SU-DHL-6 (cell line): ENCODE data around the gene OPHN1.

Source experiments
- H2AFZ ChIP-seq: fragments of 200-600 bp; sonication (generic); 2 replicates; pipeline ENCODE4 v1.6.1; 2014; ENCODE audit warnings: low read depth, mild to moderate bottlenecking, moderate library complexity, mixed read lengths, antibody characterized with exemption, low read length; ENCODE audit not compliant: severe bottlenecking
- H3F3A ChIP-seq: fragments of 200-600 bp; shearing (Covaris generic); 2 replicates; pipeline ENCODE4 v1.6.0; 2016; ENCODE audit warnings: antibody characterized with exemption, mild to moderate bottlenecking; ENCODE audit not compliant: insufficient read depth
- H3K27ac ChIP-seq: fragments of 200-600 bp; sonication (generic); 2 replicates; pipeline ENCODE4 v1.5.1; 2016; ENCODE audit warnings: low read depth, mild to moderate bottlenecking, low read length, moderate library complexity, mixed read lengths
- H3K27me3 ChIP-seq: fragments of 200-600 bp; sonication (generic), shearing (Covaris generic); 2 replicates; pipeline ENCODE4 v1.6.0; 2014; ENCODE audit warnings: mild to moderate bottlenecking, low read length
- H3K36me3 ChIP-seq: fragments of 200-600 bp; sonication (generic); 2 replicates; pipeline ENCODE4 v1.6.1; 2014; ENCODE audit warnings: mild to moderate bottlenecking, low read length, mixed read lengths
- H3K4me2 ChIP-seq: fragments of 300-600, 200-600 bp; shearing (Covaris generic), sonication (generic); 2 replicates; pipeline ENCODE4 v1.6.0; 2014; ENCODE audit warnings: low read length, low read depth, mild to moderate bottlenecking; ENCODE audit not compliant: poor library complexity, severe bottlenecking
- H3K4me3 ChIP-seq: fragments of 200-600 bp; sonication (generic); 2 replicates; pipeline ENCODE4 v1.5.1; 2014; ENCODE audit warnings: antibody characterized with exemption, low read length, mild to moderate bottlenecking, mixed read lengths; ENCODE audit not compliant: insufficient read depth, poor library complexity, severe bottlenecking
- H3K79me2 ChIP-seq: fragments of 200-600 bp; sonication (generic); 2 replicates; pipeline ENCODE4 v1.6.1; 2014; ENCODE audit warnings: mild to moderate bottlenecking, low read length, moderate library complexity; ENCODE audit not compliant: insufficient read depth
- H3K9ac ChIP-seq: fragments of 200-600 bp; sonication (generic); 2 replicates; pipeline ENCODE4 v1.7.0; 2014; ENCODE audit warnings: mild to moderate bottlenecking, low read length
- H3K9me2 ChIP-seq: fragments of 200-600 bp; sonication (generic); replicated peaks from 2 replicates; pipeline ENCODE4 v1.6.1; 2014; ENCODE audit warnings: low read length; ENCODE audit not compliant: insufficient read depth
- H3K9me3 ChIP-seq: fragments of 200-600 bp; sonication (generic); 2 replicates; pipeline ENCODE4 v1.6.1; 2014; ENCODE audit warnings: low read length, mixed read lengths; ENCODE audit not compliant: insufficient read depth
- H4K20me1 ChIP-seq: fragments of 200-600 bp; sonication (generic); 2 replicates; pipeline ENCODE4 v1.6.1; 2014; ENCODE audit warnings: low read depth, mild to moderate bottlenecking, antibody characterized with exemption, low read length, moderate library complexity, mixed read lengths
- EZH2phosphoT487 ChIP-seq: fragments of 200-600 bp; sonication (generic), shearing (Covaris generic); conservative IDR thresholded peaks from 2 replicates; pipeline ENCODE4 v1.6.1; 2018; ENCODE audit warnings: mild to moderate bottlenecking, antibody characterized with exemption, low read length, moderate library complexity, mixed read lengths
- TF ChIP-seq, protein P1 (sequence below): fragments of 200-600 bp; sonication (generic); IDR thresholded peaks from one replicate; pipeline ENCODE4 v1.5.1; 2017; ENCODE audit warnings: antibody characterized with exemption, mild to moderate bottlenecking, low read length, moderate library complexity; ENCODE audit not compliant: insufficient read depth, poor library complexity, severe bottlenecking

OPHN1 gene

DNA sequence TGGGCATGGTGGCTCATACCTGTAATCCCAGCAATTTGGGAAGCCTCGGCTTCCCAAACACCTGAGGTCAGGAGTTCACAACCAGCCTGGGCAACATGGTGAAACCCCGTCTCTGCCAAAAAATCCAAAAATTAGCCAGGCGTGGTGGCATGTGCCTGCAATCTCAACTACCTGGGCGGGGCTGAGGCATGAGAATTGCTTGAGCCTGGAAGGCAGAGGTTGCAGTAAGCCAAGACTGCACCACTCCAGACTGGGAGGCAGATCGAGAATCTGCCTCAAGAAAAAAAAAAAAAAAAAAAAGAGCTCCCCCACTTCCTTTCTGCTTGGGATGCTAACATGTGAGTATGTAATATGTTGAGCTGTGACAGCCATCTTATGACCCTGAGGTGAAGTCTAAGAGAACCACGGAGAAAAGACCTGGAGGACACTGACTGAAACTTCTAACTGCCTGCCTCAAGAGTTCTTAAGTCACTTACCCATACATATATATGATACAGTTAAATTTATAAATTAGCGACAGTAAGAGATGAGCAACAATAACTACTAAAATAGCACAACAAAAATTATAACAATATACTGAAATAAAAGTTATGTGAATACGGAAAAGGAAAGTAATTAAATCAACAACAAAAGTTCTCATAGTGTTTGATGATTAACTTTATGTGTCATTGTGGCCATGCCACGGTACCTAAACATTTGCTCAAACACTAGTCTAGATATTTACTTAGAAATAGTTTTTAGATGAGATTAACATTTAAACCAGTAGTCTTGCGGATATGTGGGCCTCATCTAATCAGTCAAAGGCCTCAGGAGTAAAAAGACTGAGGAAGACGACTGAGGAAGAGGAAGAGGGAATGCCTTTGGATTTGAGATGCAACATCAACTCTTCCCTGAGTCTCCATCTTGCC is 178.3 kb downstream of the OPHN1 start:
- Histone ChIP-seq H3K4me3 (no peak overlapping the region), H3K9ac (no peak overlapping the region), H3K27me3 (no peaks in the 10 kb centered on the region), H3K36me3 (no peaks in the 10 kb centered on the region), H3K4me2 (no peak overlapping the region), H3K27ac (no peak overlapping the region), H2AFZ (no peak overlapping the region), H4K20me1 (no peaks in the 10 kb centered on the region), H3F3A (no peaks in the 10 kb centered on the region), H3K79me2 (no peaks in the 10 kb centered on the region), H3K9me3 (no peaks in the 10 kb centered on the region), H3K9me2 (no peaks in the 10 kb centered on the region)
- TF ChIP-seq, protein P1, sequence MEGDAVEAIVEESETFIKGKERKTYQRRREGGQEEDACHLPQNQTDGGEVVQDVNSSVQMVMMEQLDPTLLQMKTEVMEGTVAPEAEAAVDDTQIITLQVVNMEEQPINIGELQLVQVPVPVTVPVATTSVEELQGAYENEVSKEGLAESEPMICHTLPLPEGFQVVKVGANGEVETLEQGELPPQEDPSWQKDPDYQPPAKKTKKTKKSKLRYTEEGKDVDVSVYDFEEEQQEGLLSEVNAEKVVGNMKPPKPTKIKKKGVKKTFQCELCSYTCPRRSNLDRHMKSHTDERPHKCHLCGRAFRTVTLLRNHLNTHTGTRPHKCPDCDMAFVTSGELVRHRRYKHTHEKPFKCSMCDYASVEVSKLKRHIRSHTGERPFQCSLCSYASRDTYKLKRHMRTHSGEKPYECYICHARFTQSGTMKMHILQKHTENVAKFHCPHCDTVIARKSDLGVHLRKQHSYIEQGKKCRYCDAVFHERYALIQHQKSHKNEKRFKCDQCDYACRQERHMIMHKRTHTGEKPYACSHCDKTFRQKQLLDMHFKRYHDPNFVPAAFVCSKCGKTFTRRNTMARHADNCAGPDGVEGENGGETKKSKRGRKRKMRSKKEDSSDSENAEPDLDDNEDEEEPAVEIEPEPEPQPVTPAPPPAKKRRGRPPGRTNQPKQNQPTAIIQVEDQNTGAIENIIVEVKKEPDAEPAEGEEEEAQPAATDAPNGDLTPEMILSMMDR: no peak
- no peak for TF ChIP-seq EZH2phosphoT487

DNA sequence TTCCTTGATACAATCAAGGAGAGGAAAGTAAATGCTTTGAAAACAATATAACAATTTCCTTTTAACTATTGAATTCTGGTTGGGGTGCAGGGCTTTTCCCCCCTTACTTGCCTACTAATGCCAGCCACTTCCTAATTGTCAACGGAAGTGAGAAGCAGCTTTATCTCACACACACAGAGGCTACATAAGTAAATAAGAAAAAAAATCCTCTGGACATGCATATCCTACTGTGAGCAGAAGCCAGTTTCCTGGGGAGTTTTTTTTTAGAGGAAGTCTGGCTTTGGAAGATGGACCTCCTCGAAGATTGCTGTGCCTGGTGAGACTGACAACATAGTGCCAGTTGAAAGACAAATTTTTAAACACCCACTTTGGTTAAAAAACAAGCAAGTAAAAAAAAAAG is 180.6 kb downstream of the OPHN1 start:
- Histone ChIP-seq H3K9me3 (no peaks in the 10 kb centered on the region), H3F3A (no peaks in the 10 kb centered on the region), H3K9ac (no peak overlapping the region), H3K27ac (no peak overlapping the region), H2AFZ (no peak overlapping the region), H3K4me2 (no peak overlapping the region), H3K79me2 (no peaks in the 10 kb centered on the region), H3K27me3 (no peaks in the 10 kb centered on the region), H4K20me1 (no peaks in the 10 kb centered on the region), H3K9me2 (no peaks in the 10 kb centered on the region), H3K4me3 (no peak overlapping the region), H3K36me3 (no peaks in the 10 kb centered on the region)
- TF ChIP-seq, protein P1: no peak
- no peak for TF ChIP-seq EZH2phosphoT487

DNA sequence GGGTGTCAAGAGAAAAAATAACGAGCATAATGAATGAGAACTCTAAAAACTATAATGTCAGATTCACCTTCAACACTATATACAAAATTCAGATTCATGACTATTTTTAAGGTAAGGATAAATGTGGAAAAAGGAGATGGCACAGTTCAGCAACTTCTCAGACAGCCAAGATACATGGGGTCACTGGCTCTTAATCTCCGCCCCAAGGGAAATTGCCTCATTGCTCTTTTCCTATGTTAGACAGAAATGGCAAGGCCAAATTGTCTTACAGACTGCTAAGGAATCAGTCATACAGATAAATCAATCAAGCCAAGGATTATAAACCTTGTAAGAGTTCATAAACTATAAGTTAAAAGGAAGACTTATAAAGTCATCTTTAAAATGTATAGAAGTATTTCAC is 183.4 kb downstream of the OPHN1 start:
- Histone ChIP-seq H3K79me2 (no peaks in the 10 kb centered on the region), H3K9ac (no peak overlapping the region), H4K20me1 (no peaks in the 10 kb centered on the region), H3K27me3 (no peaks in the 10 kb centered on the region), H3K4me2 (no peak overlapping the region), H3K9me2 (no peaks in the 10 kb centered on the region), H3K27ac (no peak overlapping the region), H3K9me3 (no peaks in the 10 kb centered on the region), H3K36me3 (no peaks in the 10 kb centered on the region), H3K4me3 (no peak overlapping the region), H2AFZ (no peak overlapping the region), H3F3A (no peaks in the 10 kb centered on the region)
- TF ChIP-seq, protein P1: no peak
- TF ChIP-seq EZH2phosphoT487: no peak
